ENCODE results near the gene TRIB2.

- TF ChIP-seq CTCF (IDR thresholded peaks at IDR 0.05) (no peak), TAF1 (IDR thresholded peaks at IDR 0.05; ENCODE audit: borderline replicate concordance, low read depth, low read length) (no peak), YY1 (IDR thresholded peaks at IDR 0.05; ENCODE audit: low read depth) (no peak), RAD21 (IDR thresholded peaks at IDR 0.05; ENCODE audit: low read length) (no peak), FOXM1 (IDR thresholded peaks at IDR 0.05; ENCODE audit: low read depth) (no peak), JUND (IDR thresholded peaks at IDR 0.05) (no peak), TEAD4 (IDR thresholded peaks at IDR 0.05; ENCODE audit: borderline replicate concordance, insufficient read depth) (no peak), POLR2AphosphoS5 (IDR thresholded peaks at IDR 0.05; ENCODE audit: low read depth, low read length) (no peak)
- TF ChIP-seq, protein P1, sequence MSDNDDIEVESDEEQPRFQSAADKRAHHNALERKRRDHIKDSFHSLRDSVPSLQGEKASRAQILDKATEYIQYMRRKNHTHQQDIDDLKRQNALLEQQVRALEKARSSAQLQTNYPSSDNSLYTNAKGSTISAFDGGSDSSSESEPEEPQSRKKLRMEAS (IDR thresholded peaks at IDR 0.05; ENCODE audit: low read depth) = no peak
- TF ChIP-seq, protein P2, sequence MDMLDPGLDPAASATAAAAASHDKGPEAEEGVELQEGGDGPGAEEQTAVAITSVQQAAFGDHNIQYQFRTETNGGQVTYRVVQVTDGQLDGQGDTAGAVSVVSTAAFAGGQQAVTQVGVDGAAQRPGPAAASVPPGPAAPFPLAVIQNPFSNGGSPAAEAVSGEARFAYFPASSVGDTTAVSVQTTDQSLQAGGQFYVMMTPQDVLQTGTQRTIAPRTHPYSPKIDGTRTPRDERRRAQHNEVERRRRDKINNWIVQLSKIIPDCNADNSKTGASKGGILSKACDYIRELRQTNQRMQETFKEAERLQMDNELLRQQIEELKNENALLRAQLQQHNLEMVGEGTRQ (IDR thresholded peaks at IDR 0.05; ENCODE audit: borderline replicate concordance, low read depth, low read length) = no peak
- TF ChIP-seq, protein P3, sequence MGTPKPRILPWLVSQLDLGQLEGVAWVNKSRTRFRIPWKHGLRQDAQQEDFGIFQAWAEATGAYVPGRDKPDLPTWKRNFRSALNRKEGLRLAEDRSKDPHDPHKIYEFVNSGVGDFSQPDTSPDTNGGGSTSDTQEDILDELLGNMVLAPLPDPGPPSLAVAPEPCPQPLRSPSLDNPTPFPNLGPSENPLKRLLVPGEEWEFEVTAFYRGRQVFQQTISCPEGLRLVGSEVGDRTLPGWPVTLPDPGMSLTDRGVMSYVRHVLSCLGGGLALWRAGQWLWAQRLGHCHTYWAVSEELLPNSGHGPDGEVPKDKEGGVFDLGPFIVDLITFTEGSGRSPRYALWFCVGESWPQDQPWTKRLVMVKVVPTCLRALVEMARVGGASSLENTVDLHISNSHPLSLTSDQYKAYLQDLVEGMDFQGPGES (IDR thresholded peaks at IDR 0.05; ENCODE audit: low read depth, low read length) = no peak
- TF ChIP-seq, protein P4, sequence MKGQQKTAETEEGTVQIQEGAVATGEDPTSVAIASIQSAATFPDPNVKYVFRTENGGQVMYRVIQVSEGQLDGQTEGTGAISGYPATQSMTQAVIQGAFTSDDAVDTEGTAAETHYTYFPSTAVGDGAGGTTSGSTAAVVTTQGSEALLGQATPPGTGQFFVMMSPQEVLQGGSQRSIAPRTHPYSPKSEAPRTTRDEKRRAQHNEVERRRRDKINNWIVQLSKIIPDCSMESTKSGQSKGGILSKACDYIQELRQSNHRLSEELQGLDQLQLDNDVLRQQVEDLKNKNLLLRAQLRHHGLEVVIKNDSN (IDR thresholded peaks at IDR 0.05; ENCODE audit: borderline replicate concordance, low read depth) = no peak
These were observed 41.4 kb upstream of the TRIB2 start for GRCh38 chr2:12675352-12675795.
